OCI-LY1 (cell line): Measurements from ENCODE around the gene OR5M8.

Source experiments
- CTCF ChIP-seq: fragments of 200-600 bp; sonication (generic), shearing (Covaris generic); IDR thresholded peaks from 2 replicates; pipeline ENCODE4 v1.5.1; 2017; ENCODE audit warnings: mild to moderate bottlenecking, antibody characterized with exemption, low read length, moderate library complexity, mixed read lengths
- EZH2 ChIP-seq: fragments of 200-600 bp; sonication (generic), shearing (Covaris generic); IDR thresholded peaks from 2 replicates; pipeline ENCODE4 v1.8.0; 2017; ENCODE audit warnings: borderline replicate concordance, mixed run types, mild to moderate bottlenecking, antibody characterized with exemption, low read length, moderate library complexity, mixed read lengths

DNA sequence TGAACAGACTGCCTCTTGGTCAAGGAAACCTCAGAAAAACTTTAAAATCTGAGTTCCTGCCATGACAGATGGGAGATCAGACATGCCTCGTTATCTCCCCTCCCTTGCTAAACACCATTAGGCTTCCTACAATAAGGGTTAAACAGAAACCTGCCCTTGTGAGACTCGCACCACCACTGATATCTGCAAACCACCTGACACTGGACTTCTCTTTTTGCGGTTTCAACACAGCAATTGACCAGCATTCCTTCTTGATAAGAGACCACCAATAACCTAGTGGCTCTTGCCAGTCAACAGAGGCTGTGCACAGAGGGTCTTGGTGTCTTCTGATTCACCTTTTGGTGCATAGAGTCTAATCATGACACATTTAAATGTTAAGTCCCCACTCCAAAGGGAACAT, 4.4 kb downstream of the OR5M8 start:
- TF ChIP-seq CTCF, result no peak
- TF ChIP-seq EZH2, result no peak
